Measurements from ENCODE around the gene SERPINB6.

DNA sequence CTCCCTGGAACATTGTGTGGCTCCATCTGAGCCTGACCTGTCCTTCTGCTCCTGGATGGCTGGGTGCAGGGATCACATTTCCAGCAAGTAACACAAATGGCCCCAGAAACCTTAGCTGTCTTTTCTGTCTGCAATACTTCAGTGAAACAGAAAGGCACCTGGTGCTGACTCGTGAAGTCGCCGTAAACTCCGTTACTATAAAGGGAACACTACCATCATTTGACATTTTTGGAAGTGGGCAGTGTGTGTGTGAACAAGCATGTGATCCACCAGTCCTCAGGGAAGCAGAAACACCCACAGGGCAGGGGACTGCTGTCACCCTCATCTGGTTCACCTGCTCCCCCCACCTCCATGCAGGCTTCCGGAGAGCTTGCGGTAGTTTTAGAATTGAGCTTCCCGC, 23.9 kb downstream of the SERPINB6 start:
- TF ChIP-seq, protein P1, sequence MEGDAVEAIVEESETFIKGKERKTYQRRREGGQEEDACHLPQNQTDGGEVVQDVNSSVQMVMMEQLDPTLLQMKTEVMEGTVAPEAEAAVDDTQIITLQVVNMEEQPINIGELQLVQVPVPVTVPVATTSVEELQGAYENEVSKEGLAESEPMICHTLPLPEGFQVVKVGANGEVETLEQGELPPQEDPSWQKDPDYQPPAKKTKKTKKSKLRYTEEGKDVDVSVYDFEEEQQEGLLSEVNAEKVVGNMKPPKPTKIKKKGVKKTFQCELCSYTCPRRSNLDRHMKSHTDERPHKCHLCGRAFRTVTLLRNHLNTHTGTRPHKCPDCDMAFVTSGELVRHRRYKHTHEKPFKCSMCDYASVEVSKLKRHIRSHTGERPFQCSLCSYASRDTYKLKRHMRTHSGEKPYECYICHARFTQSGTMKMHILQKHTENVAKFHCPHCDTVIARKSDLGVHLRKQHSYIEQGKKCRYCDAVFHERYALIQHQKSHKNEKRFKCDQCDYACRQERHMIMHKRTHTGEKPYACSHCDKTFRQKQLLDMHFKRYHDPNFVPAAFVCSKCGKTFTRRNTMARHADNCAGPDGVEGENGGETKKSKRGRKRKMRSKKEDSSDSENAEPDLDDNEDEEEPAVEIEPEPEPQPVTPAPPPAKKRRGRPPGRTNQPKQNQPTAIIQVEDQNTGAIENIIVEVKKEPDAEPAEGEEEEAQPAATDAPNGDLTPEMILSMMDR (IDR thresholded peaks at IDR 0.05): no peak
- TF ChIP-seq POLR2A (IDR thresholded peaks at IDR 0.05): no peak

Measured in esophagus squamous epithelium (tissue), 4 donors.